ENCODE data around the gene MEST.
A peak's percentile ranks its signal among the peaks of the same experiment; 100 is the strongest.
"Not testable (repeated sequence)": the region's sequence is repeated elsewhere in the genome, so short reads cannot be mapped to it uniquely, and the experiment has no call there.

The MEST gene, protein sequence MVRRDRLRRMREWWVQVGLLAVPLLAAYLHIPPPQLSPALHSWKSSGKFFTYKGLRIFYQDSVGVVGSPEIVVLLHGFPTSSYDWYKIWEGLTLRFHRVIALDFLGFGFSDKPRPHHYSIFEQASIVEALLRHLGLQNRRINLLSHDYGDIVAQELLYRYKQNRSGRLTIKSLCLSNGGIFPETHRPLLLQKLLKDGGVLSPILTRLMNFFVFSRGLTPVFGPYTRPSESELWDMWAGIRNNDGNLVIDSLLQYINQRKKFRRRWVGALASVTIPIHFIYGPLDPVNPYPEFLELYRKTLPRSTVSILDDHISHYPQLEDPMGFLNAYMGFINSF
- long read RNA-seq, donor 1, transcript MEST-202 (12 exons, 2,443 nt): minor isoform, 7 of 333 reads
- long read RNA-seq, donor 1, transcript MEST-201 (12 exons, 2,505 nt): major isoform, 272 of 333 reads
- long read RNA-seq, donor 1, partial matches to known transcripts: 28 of 333 reads
- long read RNA-seq, donor 1, other reads (novel, unspliced or antisense): 26 of 333 reads
- long read RNA-seq, donor 2, transcript MEST-202 (12 exons, 2,443 nt): minor isoform, 8 of 386 reads
- long read RNA-seq, donor 2, transcript MEST-201 (12 exons, 2,505 nt): major isoform, 174 of 386 reads
- long read RNA-seq, donor 2, partial matches to known transcripts: 191 of 386 reads
- long read RNA-seq, donor 2, other reads (novel, unspliced or antisense): 13 of 386 reads
- long read RNA-seq, donor 3, transcript MEST-202 (12 exons, 2,443 nt): minor isoform, 6 of 141 reads
- long read RNA-seq, donor 3, transcript MEST-201 (12 exons, 2,505 nt): major isoform, 105 of 141 reads
- long read RNA-seq, donor 3, partial matches to known transcripts: 7 of 141 reads
- long read RNA-seq, donor 3, other reads (novel, unspliced or antisense): 21 of 141 reads
- long read RNA-seq, donor 4, transcript MEST-202 (12 exons, 2,443 nt): minor isoform, 5 of 522 reads
- long read RNA-seq, donor 4, transcript MEST-201 (12 exons, 2,505 nt): major isoform, 215 of 522 reads
- long read RNA-seq, donor 4, partial matches to known transcripts: 275 of 522 reads
- long read RNA-seq, donor 4, other reads (novel, unspliced or antisense): 27 of 522 reads
- long read RNA-seq, donor 5, transcript MEST-202 (12 exons, 2,443 nt): minor isoform, 17 of 298 reads
- long read RNA-seq, donor 5, transcript MEST-201 (12 exons, 2,505 nt): major isoform, 218 of 298 reads
- long read RNA-seq, donor 5, partial matches to known transcripts: 17 of 298 reads
- long read RNA-seq, donor 5, other reads (novel, unspliced or antisense): 44 of 298 reads
- long read RNA-seq, donor 6, transcript MEST-201 (12 exons, 2,505 nt): major isoform, 184 of 253 reads
- long read RNA-seq, donor 6, transcript MEST-202 (12 exons, 2,443 nt): minor isoform, 7 of 253 reads
- long read RNA-seq, donor 6, partial matches to known transcripts: 27 of 253 reads
- long read RNA-seq, donor 6, other reads (novel, unspliced or antisense): 34 of 253 reads
- long read RNA-seq, donor 7, transcript MEST-202 (12 exons, 2,443 nt): minor isoform, 18 of 1,080 reads
- long read RNA-seq, donor 7, transcript MEST-201 (12 exons, 2,505 nt): major isoform, 443 of 1,080 reads
- long read RNA-seq, donor 7, partial matches to known transcripts: 546 of 1,080 reads
- long read RNA-seq, donor 7, other reads (novel, unspliced or antisense): 69 of 1,080 reads
- long read RNA-seq, donor 8, transcript MEST-201 (12 exons, 2,505 nt): major isoform, 255 of 370 reads
- long read RNA-seq, donor 8, transcript MEST-202 (12 exons, 2,443 nt): minor isoform, 16 of 370 reads
- long read RNA-seq, donor 8, partial matches to known transcripts: 35 of 370 reads
- long read RNA-seq, donor 8, other reads (novel, unspliced or antisense): 61 of 370 reads

GRCh38 chr7:130491841-130492522 lies at the start of gene MEST:
MEST (plus strand) TSS chr7:130492085; CDS start chr7:130492314, 229 bp downstream.
- DNase-seq: peak; percentile 72

DNA sequence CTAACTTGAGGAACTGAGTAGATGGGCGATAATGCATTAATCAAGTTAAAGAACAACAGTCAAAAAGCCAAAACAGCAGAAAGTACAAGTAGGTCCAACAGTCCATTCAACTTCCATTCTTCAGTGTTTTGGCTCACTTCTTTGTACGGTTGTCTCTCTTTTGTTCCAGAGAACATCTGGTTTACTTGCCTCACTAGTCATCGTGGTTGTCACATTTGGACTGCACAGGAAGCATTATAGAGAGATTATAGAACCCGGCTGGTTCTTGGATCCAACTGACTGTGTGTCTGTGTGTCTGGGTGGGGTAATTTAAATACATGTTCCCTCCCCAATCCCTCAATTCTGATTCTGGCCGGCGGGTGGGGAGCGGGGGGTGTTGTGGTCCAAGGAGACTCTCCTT lies 49.3 kb upstream of the MEST start:
- DNase-seq: no peak

DNA sequence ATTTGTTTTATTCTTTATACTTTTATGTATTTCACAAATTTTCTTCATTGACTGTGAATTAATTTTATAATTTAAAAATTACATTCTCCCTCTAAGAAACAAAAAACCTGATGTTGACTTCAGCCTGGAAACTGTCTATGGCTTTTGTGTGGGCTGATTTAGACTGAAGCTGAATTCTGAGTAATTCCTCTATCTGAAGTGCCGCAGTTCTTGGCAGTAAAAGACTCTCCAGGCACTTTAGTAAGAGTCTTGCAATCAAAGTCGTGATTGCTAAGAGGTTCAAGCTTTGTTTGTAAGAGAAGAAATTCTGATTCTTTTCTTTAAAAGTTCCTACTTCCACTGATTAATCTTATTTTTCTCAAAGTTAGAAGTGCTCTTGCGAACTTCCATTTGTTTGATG lies 47.7 kb upstream of the MEST start:
- no peak for DNase-seq

- no peak for DNase-seq
Measured at GRCh38 chr7:130444751-130445407, 47.0 kb upstream of the MEST start.

DNA sequence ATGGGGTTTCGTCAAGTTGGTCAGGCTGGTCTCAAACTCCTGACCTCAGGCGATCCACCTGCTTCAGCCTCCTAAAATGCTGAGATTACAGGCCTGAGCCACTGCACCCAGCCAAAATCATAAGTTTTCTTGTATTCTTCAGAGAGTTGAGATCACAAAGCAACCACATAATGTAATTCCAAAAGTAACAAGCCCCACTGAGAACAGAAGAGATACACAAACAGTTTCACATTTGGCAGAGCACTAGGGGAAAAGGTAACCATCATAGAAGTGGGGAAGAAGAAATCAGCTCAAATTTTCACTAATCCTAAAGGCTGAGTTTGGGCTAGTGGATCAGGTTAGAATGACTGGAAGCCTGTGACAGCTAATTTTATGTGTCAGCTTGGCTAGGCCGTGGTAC lies 45.6 kb upstream of the MEST start:
- no peak for DNase-seq

DNA sequence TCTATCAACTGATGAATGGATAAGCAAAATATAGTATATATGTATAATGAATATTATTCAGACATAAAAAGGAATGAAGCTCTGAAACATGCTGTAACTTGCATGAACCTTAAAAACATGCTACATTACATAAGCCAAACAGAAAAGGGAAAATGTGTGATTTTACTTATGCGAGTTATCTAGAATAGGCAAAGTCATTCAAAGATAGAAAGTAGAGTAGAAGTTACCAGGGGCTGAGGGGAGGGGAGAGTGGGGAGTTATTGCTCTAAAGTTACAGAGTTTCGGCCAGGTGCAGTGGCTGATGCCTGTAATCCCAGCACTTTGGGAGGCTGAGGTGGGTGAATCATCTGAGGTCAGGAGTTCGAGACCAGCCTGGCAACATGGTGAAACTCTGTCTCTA lies 40.5 kb upstream of the MEST start:
- DNase-seq: not testable (repeated sequence)

DNA sequence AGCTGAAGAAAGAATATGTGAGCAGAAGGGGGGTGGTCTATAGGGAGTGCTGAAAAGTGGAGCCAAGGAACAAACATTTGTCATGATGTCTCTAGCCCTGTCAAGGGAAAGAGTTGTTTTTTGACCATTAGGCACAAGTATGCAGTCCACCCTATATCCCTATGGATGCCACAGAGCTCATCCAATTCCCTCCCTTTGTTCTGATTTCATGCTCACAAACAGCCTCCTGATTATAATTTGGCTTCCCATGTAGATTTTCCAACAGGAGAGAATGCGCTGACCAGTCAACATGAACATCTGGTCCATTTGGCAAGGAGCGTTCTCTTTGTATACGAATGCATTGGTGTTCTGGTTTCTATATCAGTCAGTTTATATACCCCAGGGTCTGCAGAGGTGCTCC lies 38.9 kb upstream of the MEST start:
- no peak for DNase-seq

DNA sequence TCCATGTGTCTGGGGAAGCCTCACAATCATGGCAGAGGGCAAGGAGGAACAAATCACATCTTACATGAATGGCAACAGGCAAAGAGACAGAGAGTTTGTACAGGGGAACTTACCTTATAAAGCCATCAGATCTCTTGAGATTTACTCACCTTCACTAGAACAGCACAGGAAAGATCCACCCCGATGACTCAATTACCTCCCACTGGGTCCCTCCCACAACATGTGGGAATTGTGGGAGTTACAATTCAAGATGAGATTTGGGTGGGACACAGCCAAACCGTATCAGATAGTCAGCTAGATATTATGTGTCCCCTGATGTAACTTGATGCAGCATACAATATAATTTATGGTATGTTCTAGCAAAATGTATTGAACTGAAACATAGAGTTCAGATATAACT lies 36.9 kb upstream of the MEST start:
- DNase-seq: no peak

DNA sequence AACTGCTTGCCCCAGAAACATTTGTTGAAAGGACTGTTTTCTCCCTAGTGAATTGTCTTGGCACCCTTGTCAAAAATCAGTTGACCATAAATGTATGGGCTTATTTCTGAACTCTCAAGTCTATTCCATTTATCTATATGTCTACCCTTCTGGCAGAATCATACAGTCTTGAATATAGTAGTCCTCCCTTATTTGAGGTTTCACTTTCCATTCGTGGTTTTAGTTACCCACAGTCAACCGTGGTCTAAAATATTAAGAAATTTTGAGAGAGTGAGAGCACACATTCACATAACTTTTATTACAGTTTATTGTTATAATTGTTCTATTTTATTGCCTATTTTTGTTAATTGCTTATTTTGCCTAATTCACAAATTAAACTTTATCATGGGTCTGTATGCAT lies 33.6 kb upstream of the MEST start:
- no peak for DNase-seq

DNA sequence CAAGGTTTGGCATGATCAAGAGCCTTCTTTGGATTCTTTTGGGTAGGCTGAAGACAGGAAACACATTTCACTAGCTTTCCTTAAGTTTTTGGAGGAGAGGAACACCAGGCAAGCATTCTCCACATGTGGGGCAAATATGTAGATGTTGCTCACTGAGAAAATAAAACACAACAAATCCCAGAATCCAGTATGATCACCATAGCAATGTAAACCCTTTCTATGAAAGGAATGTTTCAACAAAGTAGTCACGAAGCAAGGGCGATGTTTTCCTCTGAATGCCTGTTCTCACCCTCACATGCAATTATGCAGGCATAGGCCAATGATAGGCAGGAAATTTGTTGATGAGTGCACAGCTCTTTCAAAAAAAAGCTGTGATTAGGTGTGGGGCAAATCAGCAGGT lies 30.6 kb upstream of the MEST start:
- DNase-seq: no peak

GRCh38 chr7:130463553-130464434 lies 28.1 kb upstream of the MEST start:
- no peak for DNase-seq

- DNase-seq: no peak
Measured at GRCh38 chr7:130468612-130469011, 23.3 kb upstream of the MEST start.

GRCh38 chr7:130471974-130472373 lies 19.9 kb upstream of the MEST start:
- no peak for DNase-seq

DNA sequence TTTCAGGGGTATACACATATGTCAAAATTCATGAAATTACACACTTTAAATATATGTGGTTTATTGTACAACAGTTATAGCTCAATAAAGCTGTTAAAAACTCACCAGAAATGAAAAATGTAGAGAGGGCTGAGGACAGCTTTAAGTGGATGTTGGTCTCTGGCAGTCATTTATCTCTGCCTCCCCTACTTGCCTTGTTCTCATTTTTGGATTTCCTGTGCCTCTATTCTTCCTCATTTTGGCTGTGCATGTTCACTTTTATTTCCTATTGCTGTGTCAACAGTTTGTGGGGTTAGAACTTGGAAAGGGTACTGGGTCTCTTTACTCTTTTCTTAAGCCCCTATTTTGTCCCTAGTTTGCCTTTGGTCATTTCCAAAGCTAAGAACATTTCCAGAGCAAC lies 18.6 kb upstream of the MEST start:
- no peak for DNase-seq

GRCh38 chr7:130473876-130474275 lies 18.0 kb upstream of the MEST start:
- no peak for DNase-seq

DNA sequence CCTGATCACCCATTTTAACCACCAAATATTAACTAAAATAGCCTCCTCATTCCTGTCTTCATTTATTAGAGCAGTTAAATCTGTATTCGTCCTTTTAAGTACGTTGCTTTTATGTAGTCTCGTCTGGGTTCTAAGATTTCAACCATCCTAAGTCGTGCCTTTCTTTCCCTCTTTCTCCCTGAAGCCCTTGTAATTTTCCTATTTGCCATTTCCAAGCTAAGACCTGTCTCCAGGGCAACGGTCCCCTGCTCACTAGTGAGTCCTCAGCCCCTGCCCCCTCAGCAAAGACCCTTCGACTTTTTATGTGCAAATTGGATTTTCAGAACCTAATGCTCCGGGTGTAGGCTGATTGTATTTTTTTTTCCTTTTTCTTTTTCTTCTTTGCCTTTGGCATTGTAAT lies 16.1 kb upstream of the MEST start:
- no peak for DNase-seq

DNA sequence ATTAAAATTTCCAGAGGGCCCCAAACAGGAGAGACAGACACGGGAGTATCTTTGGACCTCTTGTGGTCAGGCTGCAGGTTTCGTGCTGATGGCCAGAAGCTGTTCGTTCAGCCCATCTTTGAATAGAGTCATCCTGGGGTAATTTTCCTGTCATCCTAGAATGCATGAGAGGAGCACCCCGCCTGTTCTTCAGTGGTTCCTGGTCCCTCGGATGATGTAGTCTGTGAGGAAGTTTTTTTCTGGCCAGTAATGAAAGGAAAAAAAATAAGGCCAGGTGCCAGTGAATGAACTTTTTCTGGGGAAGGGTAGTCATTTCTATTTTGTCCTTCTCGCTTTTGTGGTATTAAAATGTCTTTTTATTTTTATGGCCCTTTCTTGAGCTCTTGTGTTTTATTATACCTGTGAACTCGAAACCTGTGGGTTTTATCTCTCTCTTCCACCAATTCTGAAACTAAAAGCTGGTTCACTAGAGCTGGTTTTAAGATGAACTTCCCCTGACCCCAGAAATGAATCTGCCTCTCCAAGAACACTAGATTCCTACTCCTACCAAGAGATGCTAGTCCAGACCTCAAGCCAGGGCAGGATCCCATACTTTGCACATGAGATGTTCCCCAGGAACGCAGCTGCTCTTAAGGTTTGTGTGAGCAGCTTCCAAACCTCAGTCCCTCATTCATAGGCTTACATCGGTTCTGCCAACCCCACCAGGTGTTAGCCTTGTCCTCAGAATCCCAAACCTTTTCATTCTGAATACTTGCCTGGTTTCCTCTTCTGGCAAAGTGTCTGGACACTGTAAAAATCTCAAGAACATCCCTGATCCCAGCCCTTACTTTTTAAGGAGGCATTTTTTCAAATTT lies 15.4 kb upstream of the MEST start:
- DNase-seq: no peak

DNA sequence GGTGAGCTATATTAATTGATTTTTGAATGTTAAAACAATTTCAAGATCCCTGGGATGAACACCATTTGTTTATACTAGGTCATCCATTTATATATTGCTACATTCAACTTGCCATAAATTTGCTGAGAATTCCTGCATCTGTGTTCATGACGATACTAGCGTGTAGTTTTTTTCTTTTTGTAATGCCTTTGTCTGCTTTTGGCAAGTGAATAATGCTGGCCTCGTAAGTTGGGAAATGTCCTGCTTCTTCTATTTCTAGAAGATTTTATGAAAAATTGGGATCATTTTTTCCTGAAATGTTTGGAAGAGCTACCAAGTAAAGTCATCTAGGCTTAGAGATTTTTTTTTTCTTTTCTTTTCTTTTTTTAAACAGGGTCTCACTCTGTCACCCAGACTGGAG lies 12.9 kb upstream of the MEST start:
- no peak for DNase-seq
